ENCODE data around the gene PRKAG3. TPM values are rescaled to one million over a fixed set of nuclear protein-coding genes. Genes with fewer than 3 reads are reported as not detected.

The PRKAG3 gene
- total RNA-seq, 1 donor from 2014 or later, result not detected

DNA sequence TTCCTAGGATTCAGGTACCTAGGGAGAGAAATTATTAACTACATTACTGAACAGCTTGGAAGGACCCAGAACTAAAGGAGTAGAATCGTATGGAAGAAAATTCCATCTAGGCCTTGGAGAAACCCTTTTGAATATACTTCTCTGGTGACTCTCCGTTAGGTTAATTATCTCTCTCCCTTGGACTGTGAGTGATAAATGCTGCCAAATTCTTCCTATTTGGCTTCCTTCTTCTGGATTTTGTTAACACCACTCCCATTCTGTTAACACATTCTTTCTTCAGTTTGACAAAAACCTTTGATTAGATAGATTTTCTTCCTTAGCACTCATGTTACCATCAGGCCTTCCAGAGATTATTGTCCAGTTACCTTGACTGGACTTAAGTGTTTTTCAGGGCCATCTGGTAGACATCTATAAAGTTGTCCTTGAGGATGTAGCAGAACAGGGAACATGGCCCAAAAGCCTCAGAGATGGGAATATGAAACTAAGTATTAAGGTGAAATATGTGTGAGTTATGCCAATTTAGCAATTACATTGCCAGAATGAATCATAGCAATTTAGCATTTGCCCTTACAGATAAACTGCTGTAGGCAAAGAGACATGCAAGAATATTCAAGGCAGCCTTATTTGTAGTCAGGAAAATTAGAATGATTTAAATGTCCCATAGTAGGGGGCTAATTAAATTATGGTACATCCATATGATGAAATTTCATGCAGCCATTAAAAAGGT, 42.9 kb downstream of the PRKAG3 start:
- no peak for DNase-seq (ENCODE audit: low spot score, unreplicated experiment)
- peaks cover 7% of the 10 kb centered on the region for H3K4me1 Mint-ChIP-seq (ENCODE audit: low read depth)
- H3K9me3 Mint-ChIP-seq (ENCODE audit: low read depth), result no peaks in the 10 kb centered on the region
- H3K36me3 Mint-ChIP-seq (ENCODE audit: insufficient read depth), result peaks cover 4% of the 10 kb centered on the region
- H3K27ac Mint-ChIP-seq, result no peak overlapping the region
- no peaks in the 10 kb centered on the region for H3K27me3 Mint-ChIP-seq
- H3K4me3 Mint-ChIP-seq (ENCODE audit: low read depth), result no peak overlapping the region
- TF ChIP-seq, protein P1, sequence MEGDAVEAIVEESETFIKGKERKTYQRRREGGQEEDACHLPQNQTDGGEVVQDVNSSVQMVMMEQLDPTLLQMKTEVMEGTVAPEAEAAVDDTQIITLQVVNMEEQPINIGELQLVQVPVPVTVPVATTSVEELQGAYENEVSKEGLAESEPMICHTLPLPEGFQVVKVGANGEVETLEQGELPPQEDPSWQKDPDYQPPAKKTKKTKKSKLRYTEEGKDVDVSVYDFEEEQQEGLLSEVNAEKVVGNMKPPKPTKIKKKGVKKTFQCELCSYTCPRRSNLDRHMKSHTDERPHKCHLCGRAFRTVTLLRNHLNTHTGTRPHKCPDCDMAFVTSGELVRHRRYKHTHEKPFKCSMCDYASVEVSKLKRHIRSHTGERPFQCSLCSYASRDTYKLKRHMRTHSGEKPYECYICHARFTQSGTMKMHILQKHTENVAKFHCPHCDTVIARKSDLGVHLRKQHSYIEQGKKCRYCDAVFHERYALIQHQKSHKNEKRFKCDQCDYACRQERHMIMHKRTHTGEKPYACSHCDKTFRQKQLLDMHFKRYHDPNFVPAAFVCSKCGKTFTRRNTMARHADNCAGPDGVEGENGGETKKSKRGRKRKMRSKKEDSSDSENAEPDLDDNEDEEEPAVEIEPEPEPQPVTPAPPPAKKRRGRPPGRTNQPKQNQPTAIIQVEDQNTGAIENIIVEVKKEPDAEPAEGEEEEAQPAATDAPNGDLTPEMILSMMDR (IDR thresholded peaks at IDR 0.05; ENCODE audit: unreplicated experiment), result no peak

DNA sequence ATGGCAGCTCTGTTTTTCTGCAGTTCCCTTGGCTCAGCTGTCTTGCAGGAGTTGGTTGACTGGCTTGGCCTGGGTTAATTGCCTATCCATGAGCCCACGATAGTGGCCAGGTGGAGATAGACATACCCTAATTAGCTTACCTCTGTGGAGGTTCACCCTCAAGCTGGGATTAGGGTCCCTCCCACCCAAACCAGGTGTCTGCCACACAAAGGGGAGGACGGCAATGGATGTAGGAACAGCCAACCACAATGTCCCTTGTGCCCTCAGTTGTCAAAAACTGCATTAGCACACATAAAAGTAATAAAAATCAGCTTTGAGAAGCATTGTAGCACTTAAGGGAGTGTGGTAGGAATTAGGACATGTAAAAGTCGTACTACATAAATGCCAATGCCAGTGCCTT, 45.5 kb downstream of the PRKAG3 start:
- H3K36me3 Mint-ChIP-seq (ENCODE audit: insufficient read depth), result peaks cover 4% of the 10 kb centered on the region
- no peak overlapping the region for H3K4me3 Mint-ChIP-seq (ENCODE audit: low read depth)
- DNase-seq (ENCODE audit: low spot score, unreplicated experiment), result no peak
- H3K4me1 Mint-ChIP-seq (ENCODE audit: low read depth), result peaks cover 20% of the 10 kb centered on the region
- no peaks in the 10 kb centered on the region for H3K9me3 Mint-ChIP-seq (ENCODE audit: low read depth)
- H3K27ac Mint-ChIP-seq, result no peak overlapping the region
- no peaks in the 10 kb centered on the region for H3K27me3 Mint-ChIP-seq
- TF ChIP-seq, protein P1 (IDR thresholded peaks at IDR 0.05; ENCODE audit: unreplicated experiment), result no peak

DNA sequence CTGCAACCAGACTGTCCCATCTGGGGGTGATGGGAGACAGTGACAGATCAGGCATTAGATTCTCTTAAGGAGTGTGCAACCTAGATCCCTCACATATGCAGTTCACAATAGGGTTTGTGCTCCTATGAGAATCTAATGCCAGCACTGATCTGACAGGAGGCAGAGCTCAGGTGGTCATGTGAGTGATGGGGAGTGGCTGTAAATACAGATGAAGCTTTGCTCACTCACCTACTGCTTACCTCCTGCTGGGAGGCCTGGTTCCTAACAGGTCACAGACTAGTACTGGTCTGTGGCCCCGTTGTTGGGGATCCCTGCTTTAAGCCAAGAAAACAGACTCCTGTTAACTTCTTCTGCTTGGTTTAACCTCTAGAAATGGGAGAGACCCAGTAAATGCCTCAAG, 46.5 kb downstream of the PRKAG3 start:
- Mint-ChIP-seq H3K9me3 (ENCODE audit: low read depth) (no peaks in the 10 kb centered on the region), H3K36me3 (ENCODE audit: insufficient read depth) (peaks cover 2% of the 10 kb centered on the region), H3K4me1 (ENCODE audit: low read depth) (peaks cover 27% of the 10 kb centered on the region), H3K27me3 (no peaks in the 10 kb centered on the region), H3K27ac (no peak overlapping the region), H3K4me3 (ENCODE audit: low read depth) (no peak overlapping the region)
- DNase-seq (ENCODE audit: low spot score, unreplicated experiment), result no peak
- TF ChIP-seq, protein P1 (IDR thresholded peaks at IDR 0.05; ENCODE audit: unreplicated experiment), result no peak

DNA sequence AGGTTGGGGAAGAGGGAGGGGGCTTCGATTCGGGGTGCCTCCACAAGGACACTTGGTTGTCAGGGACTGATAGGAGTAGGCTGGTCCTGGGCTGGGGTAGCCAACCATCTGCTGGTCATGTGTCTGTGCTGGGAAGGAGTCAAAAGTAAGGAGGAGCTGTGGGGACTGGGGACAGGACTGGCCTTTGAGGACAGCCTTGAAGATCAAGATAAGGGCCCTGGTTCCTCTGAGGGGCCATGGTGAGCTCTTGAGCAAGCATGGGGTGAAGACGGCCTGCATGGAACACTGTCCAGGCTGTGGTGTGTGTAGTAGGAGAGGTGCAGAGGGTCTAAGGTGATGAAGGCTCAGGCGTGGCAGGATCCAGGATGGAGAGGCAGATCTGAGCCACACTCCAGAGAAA, 47.9 kb downstream of the PRKAG3 start:
- Mint-ChIP-seq H3K9me3 (ENCODE audit: low read depth) (no peaks in the 10 kb centered on the region), H3K27me3 (no peaks in the 10 kb centered on the region), H3K36me3 (ENCODE audit: insufficient read depth) (no peaks in the 10 kb centered on the region), H3K27ac (peak overlapping the region; percentile 8), H3K4me3 (ENCODE audit: low read depth) (peak overlapping the region; percentile 46), H3K4me1 (ENCODE audit: low read depth) (peaks cover 34% of the 10 kb centered on the region)
- TF ChIP-seq, protein P1 (IDR thresholded peaks at IDR 0.05; ENCODE audit: unreplicated experiment), result no peak
- no peak for DNase-seq (ENCODE audit: low spot score, unreplicated experiment)

DNA sequence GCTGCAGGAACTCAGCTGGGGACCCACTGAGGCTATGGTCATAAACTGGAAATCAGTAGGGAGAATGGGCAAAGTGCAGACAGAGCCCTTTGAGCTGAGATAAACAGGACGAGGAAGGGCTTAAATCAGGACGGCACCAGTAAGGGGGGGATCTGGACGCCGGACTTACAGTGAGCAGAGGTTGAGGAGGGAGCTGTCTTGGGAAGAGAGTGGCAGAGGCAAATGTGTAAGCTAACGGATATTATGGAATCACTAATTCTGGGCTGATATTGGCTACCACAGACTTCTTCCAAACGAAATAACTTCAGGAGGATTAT, 49.1 kb downstream of the PRKAG3 start:
- Mint-ChIP-seq H3K27me3 (no peaks in the 10 kb centered on the region), H3K36me3 (ENCODE audit: insufficient read depth) (peaks cover 3% of the 10 kb centered on the region), H3K9me3 (ENCODE audit: low read depth) (peaks cover under 1% of the 10 kb centered on the region), H3K4me1 (ENCODE audit: low read depth) (peaks cover 34% of the 10 kb centered on the region), H3K27ac (peak overlapping the region; percentile 69), H3K4me3 (ENCODE audit: low read depth) (peak overlapping the region; percentile 80)
- TF ChIP-seq, protein P1 (IDR thresholded peaks at IDR 0.05; ENCODE audit: unreplicated experiment), result no peak
- DNase-seq (ENCODE audit: low spot score, unreplicated experiment), result no peak
